SK-N-MC (cell line): ENCODE results near the gene P2RY12.

ENCODE experiments used
- DNase-seq: peaks from one replicate; pipeline ENCODE4 v3.0.0-alpha.2; 2011; ENCODE audit warnings: low read depth, low spot score
- H3K27ac ChIP-seq: fragments of 200-600 bp; sonication (generic); 2 replicates; pipeline ENCODE4 v1.5.1; 2016; ENCODE audit warnings: mixed run types
- H3K36me3 ChIP-seq: fragments of 200-600 bp; sonication (generic); 2 replicates; pipeline ENCODE4 v1.6.1; 2017; ENCODE audit warnings: antibody characterized with exemption, low read length, mixed read lengths; ENCODE audit not compliant: insufficient read depth
- H3K4me3 ChIP-seq: fragments of 200-600 bp; sonication (generic); 2 replicates; pipeline ENCODE4 v1.5.1; 2016
- H3K9ac ChIP-seq: fragments of 200-600 bp; sonication (generic); 2 replicates; pipeline ENCODE4 v1.8.0; 2017; ENCODE audit warnings: mixed run types, mixed read lengths; ENCODE audit not compliant: insufficient read length
- H3K9me3 ChIP-seq: fragments of 200-600 bp; sonication (generic); 2 replicates; pipeline ENCODE4 v1.6.1; 2017; ENCODE audit warnings: low read depth, mild to moderate bottlenecking, antibody characterized with exemption, low read length, moderate library complexity, mixed read lengths
- EZH2 ChIP-seq: fragments of 200-600 bp; sonication (generic); IDR thresholded peaks from one replicate; pipeline ENCODE4 v1.6.1; 2017; ENCODE audit warnings: antibody characterized with exemption
- FOXP2 ChIP-seq: optimal IDR thresholded peaks from 2 replicates; pipeline ENCODE3; 2011; ENCODE audit warnings: mild to moderate bottlenecking, moderate library complexity; ENCODE audit not compliant: insufficient read depth; ENCODE audit errors: extremely low read length, control extremely low read depth
- POLR2AphosphoS5 ChIP-seq: IDR thresholded peaks from 2 replicates; pipeline ENCODE4 v1.6.1; 2012; ENCODE audit warnings: mild to moderate bottlenecking, low read depth, low read length, borderline replicate concordance

The P2RY12 gene

GRCh38 chr3:151384741-151385174 lies at the start of gene P2RY12:
P2RY12 (minus strand) TSS chr3:151384753; CDS start chr3:151338845, 45,908 bp downstream.
- DNase-seq: no peak
- H3K4me3 ChIP-seq: no peak within 1 kb of the TSS
- no peak within 1 kb of the TSS for H3K27ac ChIP-seq
- H3K9ac ChIP-seq: no peak within 1 kb of the TSS
- no peak for TF ChIP-seq POLR2AphosphoS5
- no peak for TF ChIP-seq FOXP2
- H3K9me3 ChIP-seq: no peaks in the 10 kb centered on the region
- H3K36me3 ChIP-seq: no peaks in the 10 kb centered on the region

GRCh38 chr3:151432616-151433372 lies 48.2 kb upstream of the P2RY12 start:
- no peak overlapping the region for H3K27ac ChIP-seq
- TF ChIP-seq FOXP2: no peak
- no peak for TF ChIP-seq EZH2
- no peak for TF ChIP-seq POLR2AphosphoS5
- H3K9ac ChIP-seq: no peak overlapping the region
- peaks cover 4% of the 10 kb centered on the region; the same call in 1 of the 2 replicates for H3K36me3 ChIP-seq
- H3K4me3 ChIP-seq: no peak overlapping the region
- no peak for DNase-seq
- H3K9me3 ChIP-seq: no peaks in the 10 kb centered on the region

GRCh38 chr3:151431940-151432339 lies 47.4 kb upstream of the P2RY12 start:
- no peak for DNase-seq
- no peaks in the 10 kb centered on the region for H3K9me3 ChIP-seq
- no peak overlapping the region for H3K4me3 ChIP-seq
- TF ChIP-seq FOXP2: no peak
- TF ChIP-seq EZH2: no peak
- no peak for TF ChIP-seq POLR2AphosphoS5
- no peak overlapping the region for H3K27ac ChIP-seq
- no peaks in the 10 kb centered on the region for H3K36me3 ChIP-seq
- H3K9ac ChIP-seq: no peak overlapping the region

GRCh38 chr3:151430821-151431484 lies 46.4 kb upstream of the P2RY12 start:
- no peak overlapping the region for H3K27ac ChIP-seq
- no peak overlapping the region for H3K9ac ChIP-seq
- no peak for DNase-seq
- H3K4me3 ChIP-seq: no peak overlapping the region
- TF ChIP-seq FOXP2 (no peak), EZH2 (no peak), POLR2AphosphoS5 (no peak)
- H3K36me3 ChIP-seq: no peaks in the 10 kb centered on the region
- H3K9me3 ChIP-seq: no peaks in the 10 kb centered on the region

- Histone ChIP-seq H3K36me3 (no peaks in the 10 kb centered on the region), H3K9ac (no peak overlapping the region), H3K27ac (no peak overlapping the region), H3K9me3 (no peaks in the 10 kb centered on the region), H3K4me3 (no peak overlapping the region)
- no peak for TF ChIP-seq FOXP2
- TF ChIP-seq POLR2AphosphoS5: no peak
- DNase-seq: no peak
Measured at GRCh38 chr3:151428386-151428785, 43.8 kb upstream of the P2RY12 start.

- H3K27ac ChIP-seq: peak overlapping the region; percentile 51
- H3K4me3 ChIP-seq: peak overlapping the region; percentile 13; the same call in 1 of the 2 replicates
- no peak for TF ChIP-seq FOXP2
- TF ChIP-seq POLR2AphosphoS5: no peak
- TF ChIP-seq EZH2: no peak
- H3K36me3 ChIP-seq: no peaks in the 10 kb centered on the region
- DNase-seq: no peak
- peak overlapping the region; percentile 3 for H3K9ac ChIP-seq
- no peaks in the 10 kb centered on the region for H3K9me3 ChIP-seq
Measured at GRCh38 chr3:151426341-151426657, 41.7 kb upstream of the P2RY12 start.

- Histone ChIP-seq H3K9me3 (no peaks in the 10 kb centered on the region), H3K27ac (peak overlapping the region; percentile 75), H3K36me3 (no peaks in the 10 kb centered on the region), H3K9ac (peak overlapping the region; percentile 3), H3K4me3 (peak overlapping the region; percentile 52)
- peak; percentile 83 for DNase-seq
- TF ChIP-seq EZH2 (no peak), POLR2AphosphoS5 (no peak), FOXP2 (no peak)
Measured at GRCh38 chr3:151425627-151426340, 41.2 kb upstream of the P2RY12 start.

- TF ChIP-seq FOXP2: no peak
- no peak for TF ChIP-seq EZH2
- DNase-seq: no peak
- no peaks in the 10 kb centered on the region for H3K9me3 ChIP-seq
- no peak overlapping the region for H3K4me3 ChIP-seq
- no peak overlapping the region for H3K27ac ChIP-seq
- H3K36me3 ChIP-seq: no peaks in the 10 kb centered on the region
- no peak overlapping the region for H3K9ac ChIP-seq
Measured at GRCh38 chr3:151423091-151423490, 38.5 kb upstream of the P2RY12 start.
